HG03378 (cell line): Measurements from ENCODE around the gene NPTXR.

Source experiments
- ATAC-seq: cut with Tn5 transposase; IDR thresholded peaks from one replicate; pipeline ENCODE4 v1.9.1; 2021; ENCODE audit warnings: mild to moderate bottlenecking, moderate library complexity; ENCODE audit not compliant: unreplicated experiment

The NPTXR gene

DNA sequence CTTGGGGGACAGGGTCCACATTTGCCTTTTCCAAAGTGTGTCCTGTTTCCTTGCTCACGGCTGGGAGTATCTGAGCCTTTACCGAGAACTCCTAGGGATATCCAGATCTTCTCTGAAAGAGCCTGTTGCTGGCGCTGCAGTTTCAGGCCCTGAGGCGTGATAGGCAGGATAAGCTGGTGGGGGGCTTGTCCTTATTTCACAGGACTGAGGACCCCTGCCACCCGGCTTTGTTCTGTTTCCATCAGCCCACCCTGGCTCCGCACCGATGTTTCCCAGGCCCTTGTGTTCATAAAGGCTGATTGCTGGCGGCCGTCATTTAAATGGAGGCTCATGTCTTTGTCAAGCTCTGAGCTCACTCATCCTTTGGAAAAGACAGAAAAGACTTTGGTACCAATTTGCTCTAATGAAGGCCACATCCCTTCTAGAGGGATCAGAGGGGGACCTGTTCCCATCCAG lies 9.4 kb upstream of the NPTXR start:
- ATAC-seq, result no peak

DNA sequence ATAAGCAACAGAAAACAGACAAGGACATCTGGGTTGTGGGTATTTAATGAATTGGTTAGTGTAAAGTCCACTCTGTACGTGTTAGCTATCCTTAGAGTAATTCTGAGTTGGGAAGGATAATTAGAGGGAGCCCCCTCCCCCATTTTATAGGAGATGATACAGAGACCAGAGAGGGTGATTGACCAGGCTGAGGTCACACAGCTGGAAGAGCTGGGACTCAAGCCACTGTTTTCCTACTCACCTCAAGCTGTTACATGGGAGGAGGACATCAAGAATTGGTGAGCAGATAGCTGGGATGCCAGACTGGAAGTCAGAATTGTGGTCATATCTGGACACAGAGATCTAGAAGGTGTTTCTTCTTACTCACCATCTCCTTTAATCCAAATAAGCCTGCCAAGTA lies 8.7 kb upstream of the NPTXR start:
- no peak for ATAC-seq

DNA sequence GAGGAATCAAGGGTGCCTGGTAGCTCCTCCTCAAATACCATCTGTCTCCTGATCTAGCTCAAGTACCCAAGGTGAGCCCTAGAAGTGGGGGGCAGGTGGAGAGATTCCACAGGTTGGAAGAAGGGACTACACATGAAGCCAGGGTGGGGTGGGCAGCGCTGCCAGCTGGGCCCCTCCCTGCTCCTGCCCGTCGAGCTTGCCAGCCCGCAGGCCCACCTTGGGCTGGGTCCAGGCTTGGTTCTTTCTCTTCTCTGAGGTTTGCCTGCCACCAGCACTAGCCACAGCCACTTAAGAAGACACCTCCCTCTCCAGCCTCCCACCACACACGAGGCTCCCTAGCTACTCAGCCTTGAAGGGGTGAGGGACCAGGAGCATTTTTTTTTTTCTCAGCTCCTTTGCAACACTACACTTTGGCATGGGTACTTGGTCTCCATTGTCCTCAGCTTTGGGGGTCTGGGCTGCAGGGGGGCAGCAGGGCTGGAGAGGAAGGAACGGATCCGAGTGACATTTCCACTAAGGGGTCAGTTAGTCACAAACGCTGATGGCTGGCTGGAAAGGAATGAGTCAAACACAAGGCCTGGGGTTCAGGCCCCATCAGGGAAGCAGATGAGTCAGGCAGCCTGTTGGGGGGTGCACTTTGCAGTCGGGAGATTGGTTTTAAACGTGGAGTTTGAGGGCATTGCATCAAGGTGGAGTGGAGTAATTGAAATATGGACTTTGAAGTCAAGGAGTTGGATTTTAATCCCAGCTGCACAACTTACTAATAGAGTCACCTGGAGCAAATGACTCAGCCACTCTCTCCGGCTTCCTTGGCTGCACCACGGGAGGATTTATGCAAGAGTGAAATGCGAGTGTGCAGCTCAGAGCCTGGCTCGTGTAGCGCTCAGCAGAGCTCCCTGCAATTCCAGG lies 7.4 kb upstream of the NPTXR start:
- ATAC-seq, result no peak

DNA sequence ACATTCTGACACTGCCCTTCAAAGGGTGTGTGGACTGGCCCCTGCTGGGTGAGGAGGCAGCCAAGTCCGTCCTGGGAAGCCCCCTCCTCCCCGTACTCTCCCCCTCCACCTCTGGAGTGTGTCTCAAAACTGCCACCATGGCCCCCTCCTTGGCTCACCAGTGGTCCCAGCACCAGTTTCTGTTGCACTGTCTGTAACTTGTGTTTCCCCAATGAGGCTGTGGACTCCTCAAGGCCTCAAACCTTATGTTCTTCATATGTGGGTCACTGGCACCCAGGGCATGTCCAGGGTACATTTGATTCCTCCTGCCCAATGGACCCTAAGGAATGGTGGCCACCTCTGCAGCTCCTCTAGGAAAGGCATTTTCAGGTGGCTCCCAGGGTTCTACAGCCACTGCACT lies 6.6 kb upstream of the NPTXR start:
- no peak for ATAC-seq

DNA sequence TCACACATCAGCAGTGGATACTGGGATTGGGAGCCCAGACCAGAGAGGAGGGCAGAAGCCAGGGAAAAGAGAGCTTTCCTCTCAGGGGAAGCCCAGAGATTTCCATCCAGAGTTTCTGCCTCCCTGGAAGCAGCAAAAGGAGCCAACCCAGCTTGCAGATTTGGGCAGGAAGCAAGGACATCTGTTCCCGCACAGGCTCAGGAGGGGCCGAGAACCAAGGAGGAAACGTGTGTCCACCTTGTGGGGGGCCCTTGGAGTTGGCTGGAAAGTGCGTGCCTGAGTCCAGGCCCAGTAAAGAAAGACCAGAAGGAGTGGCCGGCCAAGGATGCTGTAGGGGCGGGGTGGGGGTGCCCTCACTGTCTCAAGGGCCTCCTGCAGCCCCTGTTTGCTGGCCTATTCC lies 6.0 kb upstream of the NPTXR start:
- ATAC-seq, result no peak

DNA sequence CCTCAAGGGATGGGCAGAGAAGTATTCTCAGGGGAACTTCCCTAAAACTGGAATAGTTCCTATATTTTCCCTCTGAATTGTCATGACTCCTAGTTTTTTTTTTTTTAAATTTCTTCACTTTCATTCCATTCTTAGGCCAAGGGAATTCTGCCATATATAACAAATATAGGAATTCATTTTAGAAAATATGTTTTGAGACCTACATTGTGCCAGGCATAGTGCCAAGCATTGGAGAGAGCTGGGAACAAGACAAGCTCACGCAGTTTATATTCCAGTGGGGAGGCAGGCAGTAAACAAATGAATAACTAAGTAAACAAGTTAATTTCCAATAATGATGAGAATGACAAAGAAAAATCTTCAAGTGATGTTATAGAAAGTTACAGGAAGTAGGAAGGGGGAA lies 2.6 kb upstream of the NPTXR start:
- no peak for ATAC-seq

DNA sequence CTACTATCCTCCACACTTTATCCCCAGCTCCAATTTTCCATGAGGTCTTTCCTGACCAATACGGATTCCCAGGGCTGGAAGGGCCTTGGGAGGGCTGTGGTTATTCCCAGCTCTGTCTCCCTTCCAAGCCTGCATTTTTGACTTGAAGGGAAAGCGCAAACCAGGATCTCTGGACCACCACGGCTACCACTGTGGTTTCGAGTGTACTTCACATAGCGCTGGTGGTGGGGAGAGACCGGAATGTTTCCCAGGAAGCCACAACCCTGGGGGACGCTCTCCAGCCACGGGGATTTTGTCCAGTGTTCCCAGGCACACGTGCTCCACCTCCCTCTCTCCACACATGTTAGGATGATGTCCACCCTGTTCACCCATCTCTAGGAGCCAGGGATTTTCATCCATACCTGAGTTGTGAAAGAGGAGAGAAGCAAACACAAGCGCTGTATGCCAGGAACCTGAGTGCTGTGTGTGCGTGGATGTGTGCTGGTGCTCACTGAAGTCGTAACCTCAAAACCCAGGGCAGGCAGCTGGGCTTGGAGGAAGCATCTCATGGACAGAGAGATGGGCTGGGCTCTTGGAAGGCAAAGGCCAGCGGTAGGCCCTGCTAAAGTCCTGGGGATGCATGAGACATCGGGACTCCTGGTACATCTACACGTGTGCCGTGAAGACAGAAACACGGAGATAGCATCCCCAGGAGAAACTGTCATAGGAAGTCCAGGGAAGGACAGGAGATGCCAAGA lies 1.3 kb upstream of the NPTXR start:
- ATAC-seq, result no peak

DNA sequence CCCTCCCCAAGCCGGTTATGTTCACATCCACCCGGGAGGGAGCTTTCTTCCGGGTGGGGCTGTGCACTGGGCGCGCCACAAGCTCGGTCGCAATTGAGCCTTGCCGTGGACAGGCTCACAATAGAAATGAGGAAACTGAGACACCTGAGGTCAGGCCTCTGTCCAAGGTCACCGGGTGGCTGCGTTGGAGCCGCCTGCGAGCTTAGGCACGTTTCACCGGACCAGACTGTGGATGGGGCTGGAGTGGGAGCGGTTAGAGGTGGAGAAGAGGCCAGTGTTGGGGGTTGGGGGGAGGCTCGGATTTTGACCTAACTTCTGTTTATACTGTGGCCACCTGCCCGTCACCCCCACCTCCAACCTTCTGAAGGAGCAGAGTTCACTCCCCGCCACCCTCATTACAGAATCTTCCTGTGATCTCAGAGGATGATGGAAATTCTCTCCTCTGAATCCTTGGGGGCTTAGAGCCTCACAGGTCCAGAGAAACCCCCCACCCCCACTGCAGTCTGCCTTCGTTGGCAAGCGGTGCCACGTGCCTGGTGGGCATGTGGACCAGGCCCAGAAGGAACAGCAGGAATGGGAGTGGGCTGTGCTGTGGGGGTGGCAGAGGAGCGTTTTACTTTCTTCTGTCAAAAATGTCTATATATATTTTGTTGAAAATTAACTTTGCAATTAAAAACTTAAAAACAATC lies 631 bp upstream of the NPTXR start:
- no peak for ATAC-seq

DNA sequence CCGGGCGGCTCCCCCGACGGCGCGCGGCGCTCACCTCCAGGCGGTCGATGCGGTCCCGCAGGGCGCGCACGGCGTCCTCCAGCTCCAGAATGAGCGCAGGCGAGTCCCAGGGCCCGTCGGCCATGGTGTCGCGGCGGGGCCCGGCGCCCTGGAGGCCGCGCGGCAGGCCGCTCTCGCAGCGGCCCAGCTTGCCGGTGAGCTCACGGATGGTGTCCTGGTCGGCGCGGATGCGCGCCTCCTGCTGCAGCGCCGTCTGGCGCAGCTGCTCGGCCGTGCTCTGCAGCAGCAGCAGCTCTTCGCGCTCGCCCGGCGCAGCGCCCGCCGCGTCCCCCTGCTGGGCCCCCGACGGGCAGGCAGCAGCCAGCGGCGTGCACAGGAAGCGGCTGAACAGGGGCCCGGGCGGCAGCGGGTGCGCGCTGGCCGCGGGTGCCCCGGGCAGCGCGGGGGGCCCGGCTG lies 599 bp downstream of the NPTXR start:
- ATAC-seq, result no peak

DNA sequence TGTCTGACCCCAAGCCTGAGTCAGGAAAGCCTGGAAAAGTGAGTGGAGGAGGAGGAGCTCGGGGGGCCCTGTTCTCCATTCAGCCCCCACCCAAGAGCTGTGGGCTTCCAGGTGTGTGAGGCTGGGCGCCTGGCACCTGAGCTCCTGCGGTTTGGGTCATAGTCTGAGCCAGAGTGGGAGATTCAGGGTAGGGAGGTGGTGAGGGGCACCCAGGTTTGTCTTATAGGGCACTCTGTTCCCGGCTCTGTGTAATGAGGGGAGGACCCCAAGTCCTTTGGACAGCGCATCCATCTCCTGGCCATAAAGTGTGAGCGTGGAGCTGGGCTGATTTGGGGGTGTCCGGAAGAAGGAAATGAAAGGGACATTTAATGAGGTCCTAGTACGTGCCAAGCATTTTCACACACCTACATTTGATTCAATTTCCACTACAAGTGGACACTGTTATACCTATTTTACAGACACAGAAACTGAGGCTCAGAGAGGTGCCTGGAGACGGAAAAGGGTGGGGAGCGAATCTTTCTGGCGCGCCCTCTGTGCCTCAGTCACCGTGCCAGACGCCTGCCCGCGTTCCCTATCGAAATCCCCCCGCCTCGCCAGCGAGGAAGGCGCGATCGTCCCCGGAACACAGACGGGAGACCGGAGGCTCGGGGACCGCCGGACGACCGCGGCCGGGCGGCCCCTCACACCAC lies 1.2 kb downstream of the NPTXR start:
- ATAC-seq, result no peak

DNA sequence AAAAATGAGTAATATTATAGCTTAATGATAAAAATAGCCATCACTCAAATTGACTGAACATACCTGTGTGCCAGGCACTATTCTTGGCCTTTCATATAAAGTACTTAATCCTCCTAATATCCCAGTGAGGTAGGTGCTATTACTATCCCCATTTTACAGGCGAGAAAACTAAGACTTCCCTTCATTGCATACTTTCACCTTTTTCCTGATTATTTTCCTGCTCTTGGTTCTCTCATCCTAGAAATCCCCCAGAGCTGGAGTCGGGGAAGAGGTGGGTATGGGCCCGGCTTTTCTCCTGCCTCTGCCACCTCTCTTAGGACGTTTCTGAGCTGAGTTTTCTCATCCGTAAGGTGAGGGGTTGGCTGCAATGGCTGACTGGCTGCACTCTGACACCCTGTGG lies 2.2 kb downstream of the NPTXR start:
- ATAC-seq, result no peak

DNA sequence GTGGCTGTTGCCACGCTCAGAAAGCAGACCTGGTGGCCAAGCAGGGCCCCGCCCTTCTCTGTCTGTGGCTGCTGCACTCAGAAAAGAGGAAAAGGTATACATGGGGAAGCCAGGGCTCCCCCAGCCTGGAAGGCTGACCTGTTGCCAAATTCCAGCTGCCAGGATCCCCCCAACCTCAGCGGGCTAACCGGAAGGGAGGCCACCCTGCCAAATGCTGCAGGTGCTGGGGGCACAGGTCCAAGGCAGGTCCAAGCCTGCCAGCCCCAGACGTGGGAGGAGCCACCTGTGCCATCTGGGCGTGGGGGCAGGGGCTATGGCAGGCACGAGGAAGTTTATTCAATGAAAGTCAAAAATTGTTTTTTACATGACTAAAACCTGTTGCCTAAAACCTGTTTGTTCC lies 2.6 kb downstream of the NPTXR start:
- no peak for ATAC-seq

DNA sequence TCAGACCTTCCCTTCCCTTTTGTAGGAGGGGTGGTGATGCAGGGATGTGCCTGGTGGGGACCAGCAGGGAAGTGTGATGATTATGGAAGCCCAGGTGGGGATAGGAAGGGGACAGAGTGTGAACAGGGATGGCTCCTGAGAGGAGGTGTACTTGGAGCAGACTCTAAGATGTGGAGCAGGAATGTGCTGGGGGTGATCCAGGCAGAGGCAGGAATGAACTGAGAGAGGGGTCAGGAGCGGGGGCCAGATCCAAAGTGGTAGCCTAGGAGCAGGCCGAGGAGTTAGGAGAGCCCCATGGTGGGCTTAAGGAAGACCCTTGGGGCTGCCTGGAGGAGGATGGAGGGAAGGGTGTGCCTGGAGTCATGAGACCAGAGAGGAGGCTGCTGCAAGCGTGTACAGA lies 3.7 kb downstream of the NPTXR start:
- no peak for ATAC-seq

DNA sequence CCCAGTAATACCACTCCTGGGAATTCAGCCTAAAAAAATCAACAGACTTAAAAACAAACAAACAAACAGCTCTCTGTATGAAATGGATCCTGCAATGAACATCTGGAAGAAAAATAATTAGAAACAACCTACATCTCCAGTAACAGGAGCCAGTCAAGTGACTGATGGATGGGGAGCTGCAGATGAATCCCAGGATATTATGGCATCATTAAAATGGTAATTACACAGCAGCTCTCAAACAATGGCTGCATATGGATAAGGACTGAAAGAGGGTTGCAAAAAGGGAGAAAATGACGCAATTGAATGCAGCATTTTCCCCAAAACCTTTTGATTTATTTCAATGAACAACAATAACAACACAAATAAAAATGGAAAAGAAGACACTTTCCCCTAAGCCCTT lies 4.1 kb downstream of the NPTXR start:
- no peak for ATAC-seq

DNA sequence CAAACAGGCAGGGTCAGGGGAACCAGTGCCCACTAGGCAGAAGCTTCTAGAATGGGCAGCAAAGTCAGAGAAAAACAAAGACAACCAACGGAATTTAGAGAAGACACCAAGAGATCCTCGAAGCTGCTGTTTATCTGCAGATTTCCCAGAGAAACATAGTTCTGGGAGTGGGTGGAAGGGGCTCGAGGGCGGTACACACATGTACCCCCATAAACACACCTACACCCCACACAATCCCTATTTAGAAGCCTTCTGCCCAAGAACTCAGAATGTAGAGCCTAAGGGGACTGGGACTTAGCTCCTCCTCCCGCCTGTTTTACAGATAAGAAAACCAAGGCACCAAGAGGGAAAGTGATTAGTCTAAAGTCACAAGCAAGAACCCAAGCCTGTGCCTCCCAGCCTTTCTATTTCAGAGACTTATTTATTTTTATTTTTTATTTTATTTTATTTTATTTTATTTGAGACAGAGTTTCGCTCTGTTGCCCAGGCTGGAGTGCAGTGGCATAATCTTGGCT lies 6.4 kb downstream of the NPTXR start:
- ATAC-seq, result no peak

DNA sequence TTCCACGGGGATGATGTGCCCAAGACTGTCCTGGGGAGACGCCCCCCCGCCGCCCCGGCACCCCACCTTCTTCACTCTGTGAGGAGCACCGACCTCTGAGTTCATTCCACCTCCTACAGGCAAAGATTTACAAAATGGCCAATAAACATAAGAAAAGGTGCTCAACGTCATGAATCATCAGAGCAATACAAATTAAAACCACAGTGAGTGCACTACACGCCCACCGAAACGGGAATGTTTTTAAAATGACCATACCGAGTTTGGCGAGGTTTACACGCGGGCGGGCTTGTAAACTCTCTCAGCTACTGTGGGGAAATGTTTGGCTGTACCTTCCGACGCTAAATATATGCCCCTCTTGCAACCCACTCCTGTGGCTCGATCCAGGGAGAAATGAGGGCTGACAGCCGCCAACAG lies 7.9 kb downstream of the NPTXR start:
- ATAC-seq, result no peak

DNA sequence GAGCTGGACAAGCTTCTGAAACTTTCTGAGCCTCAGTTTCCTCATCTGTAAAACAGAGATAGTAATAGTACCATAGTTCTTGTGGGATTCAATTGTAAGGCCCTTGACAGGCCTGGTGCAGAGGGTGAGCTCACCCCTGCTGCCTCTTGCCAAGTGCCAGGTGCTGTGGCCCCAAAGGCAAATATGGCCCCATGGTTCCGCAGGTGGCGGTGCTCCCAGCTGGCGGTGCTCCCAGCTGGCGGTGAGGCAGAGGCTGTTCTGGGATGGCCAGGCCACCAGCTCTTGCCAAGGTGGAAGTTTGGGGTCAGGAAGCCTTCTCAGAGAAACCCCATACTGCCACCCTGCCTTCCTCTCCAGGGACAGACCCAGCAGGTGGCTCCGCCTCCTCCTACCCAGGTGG lies 8.8 kb downstream of the NPTXR start:
- no peak for ATAC-seq

DNA sequence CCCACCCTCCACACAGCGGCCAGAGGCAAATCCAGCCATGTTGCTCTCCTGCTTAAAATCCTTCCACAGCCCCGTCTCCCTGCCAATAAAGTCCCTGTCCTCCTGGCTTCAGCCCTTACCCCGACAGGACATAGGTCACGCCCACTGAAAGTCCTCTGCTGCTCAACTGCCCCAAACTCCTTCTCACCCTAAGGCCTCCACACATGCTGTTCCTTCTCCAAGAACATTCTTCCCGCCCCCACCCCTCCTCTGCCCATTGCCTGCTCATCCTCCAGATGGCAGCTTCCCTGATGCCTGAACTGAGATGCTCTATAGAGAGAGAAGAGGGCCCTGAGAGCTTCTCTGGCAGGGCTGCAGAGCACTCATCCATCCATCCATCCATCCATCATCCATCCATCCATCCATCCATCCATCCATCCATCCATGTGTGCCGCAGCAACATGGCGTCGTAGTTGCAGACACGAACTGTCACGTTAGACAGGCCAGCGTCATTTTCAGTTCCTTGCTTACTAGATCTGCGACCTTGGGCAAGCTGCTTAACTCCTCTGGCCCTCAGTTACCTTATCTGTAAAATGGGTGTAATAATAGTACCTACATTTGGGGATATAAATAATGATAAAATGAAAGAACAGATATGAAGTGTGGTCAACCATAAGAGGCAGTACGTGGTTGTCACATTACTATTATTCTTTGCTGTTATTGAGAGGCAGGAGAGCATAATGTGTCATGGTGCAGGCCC lies 9.4 kb downstream of the NPTXR start:
- no peak for ATAC-seq

DNA sequence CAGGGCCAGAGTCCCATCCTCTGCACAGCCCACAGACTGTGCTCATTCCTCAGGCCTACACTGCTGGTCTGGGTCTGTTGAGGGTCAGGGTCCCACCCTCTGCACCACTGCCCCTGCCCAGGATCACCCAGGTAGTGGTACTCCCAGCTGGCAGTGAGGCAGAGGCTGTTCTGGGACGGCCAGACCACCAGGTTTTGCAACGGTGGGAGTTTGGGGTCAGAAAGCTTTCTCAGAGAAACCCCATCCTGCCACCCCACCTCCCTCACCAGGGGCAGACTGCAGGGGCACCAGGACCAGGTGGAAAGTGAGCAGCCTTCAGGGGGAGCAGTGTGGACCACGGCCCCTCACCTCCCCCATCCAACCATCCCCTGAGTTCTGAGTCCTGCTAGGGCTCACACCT lies 10.8 kb downstream of the NPTXR start:
- no peak for ATAC-seq
